ENCODE results near the gene EDN2. TPM values are rescaled to one million over a fixed set of nuclear protein-coding genes. Genes with fewer than 3 reads are reported as not detected.

The EDN2 gene
- polyA plus RNA-seq, 1 experiment: 0.06 TPM

DNA sequence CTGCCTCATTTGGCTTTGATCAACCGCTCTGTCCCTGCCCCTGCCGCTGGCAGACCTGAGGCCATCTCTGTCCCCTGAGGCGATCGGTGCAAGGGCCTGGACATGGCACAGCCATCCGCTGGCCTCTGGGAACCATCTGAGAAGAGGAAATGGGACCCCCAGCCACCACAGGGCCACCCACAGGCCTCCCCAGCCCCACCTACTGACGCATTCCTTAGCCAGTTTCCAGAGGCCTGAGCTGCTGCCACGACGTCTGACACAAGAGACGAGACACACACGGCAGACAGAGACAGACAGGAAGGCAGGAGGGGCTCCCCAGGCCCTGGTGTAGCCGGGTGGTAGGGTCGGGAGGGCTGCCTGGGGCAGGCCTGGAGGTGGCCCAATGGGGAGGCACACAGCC lies 37.3 kb upstream of the EDN2 start:
- ChIA-PET CTCF (interaction anchor here (1.4 kb wide), 1 partner anchor 14 kb away, joined by 4 read pairs; no protein-coding TSS in a partner anchor), POLR2A (no interaction called here)
- no peak for DNase-seq (ENCODE audit: low read depth)
- no peak overlapping the region for H3K4me3 ChIP-seq (ENCODE audit: low read depth, low read length)
- H3K27me3 ChIP-seq (ENCODE audit: control insufficient read depth, insufficient read depth, low read length): no peaks in the 10 kb centered on the region
- TF ChIP-seq, protein P1, sequence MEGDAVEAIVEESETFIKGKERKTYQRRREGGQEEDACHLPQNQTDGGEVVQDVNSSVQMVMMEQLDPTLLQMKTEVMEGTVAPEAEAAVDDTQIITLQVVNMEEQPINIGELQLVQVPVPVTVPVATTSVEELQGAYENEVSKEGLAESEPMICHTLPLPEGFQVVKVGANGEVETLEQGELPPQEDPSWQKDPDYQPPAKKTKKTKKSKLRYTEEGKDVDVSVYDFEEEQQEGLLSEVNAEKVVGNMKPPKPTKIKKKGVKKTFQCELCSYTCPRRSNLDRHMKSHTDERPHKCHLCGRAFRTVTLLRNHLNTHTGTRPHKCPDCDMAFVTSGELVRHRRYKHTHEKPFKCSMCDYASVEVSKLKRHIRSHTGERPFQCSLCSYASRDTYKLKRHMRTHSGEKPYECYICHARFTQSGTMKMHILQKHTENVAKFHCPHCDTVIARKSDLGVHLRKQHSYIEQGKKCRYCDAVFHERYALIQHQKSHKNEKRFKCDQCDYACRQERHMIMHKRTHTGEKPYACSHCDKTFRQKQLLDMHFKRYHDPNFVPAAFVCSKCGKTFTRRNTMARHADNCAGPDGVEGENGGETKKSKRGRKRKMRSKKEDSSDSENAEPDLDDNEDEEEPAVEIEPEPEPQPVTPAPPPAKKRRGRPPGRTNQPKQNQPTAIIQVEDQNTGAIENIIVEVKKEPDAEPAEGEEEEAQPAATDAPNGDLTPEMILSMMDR (IDR thresholded peaks at IDR 0.05; ENCODE audit: insufficient read depth, low read depth, low read length): no peak
- H3K36me3 ChIP-seq (ENCODE audit: control insufficient read depth, insufficient read depth, low read length): no peaks in the 10 kb centered on the region

DNA sequence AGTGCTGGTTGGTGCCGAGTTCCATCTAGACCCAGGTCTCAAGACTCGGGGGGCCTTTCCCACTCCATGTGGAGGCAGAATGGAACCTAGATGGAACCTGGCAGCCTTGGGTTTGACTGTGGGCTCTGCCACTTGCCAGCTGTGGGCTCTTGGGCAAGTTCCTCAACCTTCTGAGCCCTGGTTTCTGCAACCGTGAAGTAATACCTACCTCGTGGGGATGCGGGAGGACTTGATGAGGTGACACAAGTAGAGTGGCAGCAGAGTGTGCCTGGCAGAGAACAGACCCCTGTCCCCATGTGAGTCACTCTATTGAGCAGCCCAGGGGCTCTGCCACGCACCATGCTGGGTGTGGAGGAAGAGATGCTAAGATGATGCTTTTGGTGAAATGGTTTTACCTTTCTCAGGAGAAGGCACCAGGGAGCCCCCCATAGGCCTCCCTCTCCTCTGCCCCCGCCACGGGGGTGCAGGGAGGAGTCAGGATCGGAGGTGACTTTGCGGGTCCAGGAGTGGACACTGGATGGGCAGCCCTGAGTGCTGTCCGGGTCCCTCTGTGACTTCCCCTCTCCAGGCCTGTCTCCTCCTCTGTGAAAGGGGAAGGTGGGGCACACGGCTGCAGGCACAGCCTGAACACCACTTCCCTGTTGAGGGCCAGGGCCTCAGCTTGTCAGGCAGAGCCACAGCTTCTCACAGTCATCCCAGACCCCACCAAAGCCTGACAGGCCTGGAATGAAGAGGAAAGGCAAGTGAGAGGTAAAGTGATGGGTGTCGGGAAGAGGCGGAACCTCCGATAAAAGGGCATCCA lies 36.7 kb upstream of the EDN2 start:
- ChIA-PET POLR2A (no interaction called here), CTCF (interaction anchor here (1.4 kb wide), 1 partner anchor 14 kb away, joined by 4 read pairs; no protein-coding TSS in a partner anchor)
- Histone ChIP-seq H3K4me3 (ENCODE audit: low read depth, low read length) (no peak overlapping the region), H3K27me3 (ENCODE audit: control insufficient read depth, insufficient read depth, low read length) (no peaks in the 10 kb centered on the region), H3K36me3 (ENCODE audit: control insufficient read depth, insufficient read depth, low read length) (no peaks in the 10 kb centered on the region)
- TF ChIP-seq, protein P1 (IDR thresholded peaks at IDR 0.05; ENCODE audit: insufficient read depth, low read depth, low read length): no peak
- no peak for DNase-seq (ENCODE audit: low read depth)

DNA sequence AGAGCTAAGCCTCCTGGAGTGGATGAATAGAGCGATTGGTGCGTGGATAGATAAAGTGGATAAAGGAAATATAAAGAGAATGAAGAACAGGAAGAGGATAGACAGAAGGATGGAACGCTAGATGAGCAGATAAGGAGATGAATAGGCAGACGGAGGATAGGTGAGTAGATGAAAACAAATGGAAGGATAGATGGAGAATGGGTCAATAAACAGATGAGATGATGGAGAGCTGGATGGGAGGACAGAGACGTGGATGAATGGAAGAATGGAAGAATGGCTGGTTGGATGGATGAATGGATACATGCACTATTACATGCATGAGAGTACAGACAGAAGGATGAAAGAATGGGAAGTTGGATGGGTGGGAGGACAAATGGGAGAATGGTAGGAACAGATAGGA lies 35.2 kb upstream of the EDN2 start:
- Histone ChIP-seq H3K27me3 (ENCODE audit: control insufficient read depth, insufficient read depth, low read length) (no peaks in the 10 kb centered on the region), H3K36me3 (ENCODE audit: control insufficient read depth, insufficient read depth, low read length) (no peaks in the 10 kb centered on the region), H3K4me3 (ENCODE audit: low read depth, low read length) (no peak overlapping the region)
- ChIA-PET CTCF (no interaction called here), POLR2A (no interaction called here)
- no peak for DNase-seq (ENCODE audit: low read depth)
- TF ChIP-seq, protein P1 (IDR thresholded peaks at IDR 0.05; ENCODE audit: insufficient read depth, low read depth, low read length): no peak

DNA sequence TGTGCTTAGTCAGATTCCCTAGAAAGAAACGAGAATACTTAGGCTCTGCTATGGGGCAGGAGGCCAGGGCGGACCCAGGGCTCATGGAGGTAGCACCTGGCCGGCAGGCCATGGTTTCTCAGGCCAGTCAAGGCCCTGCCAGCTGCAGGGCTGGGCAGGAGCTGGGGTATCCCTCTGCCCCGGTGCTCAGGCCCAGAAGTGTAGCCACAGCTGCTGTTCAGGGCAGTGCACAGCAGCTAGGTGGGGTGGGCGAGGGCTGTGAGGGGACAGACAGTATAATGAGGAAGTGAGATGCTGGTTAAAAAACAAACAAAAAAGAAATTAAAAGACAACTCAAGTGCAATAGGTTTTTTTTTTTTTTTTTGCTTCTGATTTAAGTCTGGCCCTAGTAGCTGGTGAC lies 34.0 kb upstream of the EDN2 start:
- POLR2A ChIA-PET: no interaction called here
- TF ChIP-seq, protein P1 (IDR thresholded peaks at IDR 0.05; ENCODE audit: insufficient read depth, low read depth, low read length): no peak
- no peak overlapping the region for H3K4me3 ChIP-seq (ENCODE audit: low read depth, low read length)
- no peak for DNase-seq (ENCODE audit: low read depth)
- CTCF ChIA-PET: interaction anchor here (0.6 to 1.2 kb wide), 4 partner anchors 55 to 655 kb away, joined by 3 to 4 read pairs (median 4); partner anchors contain the start of gene SLFNL1
- no peaks in the 10 kb centered on the region for H3K27me3 ChIP-seq (ENCODE audit: control insufficient read depth, insufficient read depth, low read length)
- no peaks in the 10 kb centered on the region for H3K36me3 ChIP-seq (ENCODE audit: control insufficient read depth, insufficient read depth, low read length)

GRCh38 chr1:41517062-41517438 lies 32.6 kb upstream of the EDN2 start:
- Histone ChIP-seq H3K4me3 (ENCODE audit: low read depth, low read length) (no peak overlapping the region), H3K27me3 (ENCODE audit: control insufficient read depth, insufficient read depth, low read length) (no peaks in the 10 kb centered on the region), H3K36me3 (ENCODE audit: control insufficient read depth, insufficient read depth, low read length) (peaks cover 1% of the 10 kb centered on the region; the same call in 1 of the 2 replicates)
- TF ChIP-seq, protein P1 (IDR thresholded peaks at IDR 0.05; ENCODE audit: insufficient read depth, low read depth, low read length): no peak
- ChIA-PET POLR2A (no interaction called here), CTCF (interaction anchor here (0.8 to 4.8 kb wide), 10 partner anchors 8 to 365 kb away, joined by 3 to 23 read pairs (median 6); no protein-coding TSS in a partner anchor)
- DNase-seq (ENCODE audit: low read depth): no peak
